Caco-2 (cell line): ENCODE results near the gene PVALEF. TPM values are rescaled to one million over a fixed set of nuclear protein-coding genes. Genes with fewer than 3 reads are reported as not detected.

ENCODE experiments used
- BruUV-seq: library from RNA; stranded (reverse); fragments of 400-500 nt; replicated peaks from 2 replicates; lab custom pipeline; 2021; lab: Mats Ljungman, UMichigan
- CTCF ChIA-PET: fragments of 300-600 bp; sonication (Branson Sonifier 250); formaldehyde crosslinking; loops from one replicate; lab custom pipeline; 2022; ENCODE audit warnings: antibody characterized with exemption; lab: Charles Lee
- POLR2A ChIA-PET: fragments of 300-600 bp; sonication (Branson Sonifier 250); formaldehyde crosslinking; loops from one replicate; lab custom pipeline; 2022; ENCODE audit warnings: antibody characterized with exemption; lab: Charles Lee
- DNase-seq, 2 experiments: peaks; one replicate each; pipeline versions ENCODE4 v3.0.0 to v3.0.0-alpha.2; 2020 to 2022
- H3K27me3 ChIP-seq: replicated peaks from 2 replicates; pipeline ENCODE4 v1.6.0; 2011; ENCODE audit warnings: low read length; ENCODE audit not compliant: control insufficient read depth, insufficient read depth
- H3K36me3 ChIP-seq: 2 replicates; pipeline ENCODE4 v1.5.1; 2011; ENCODE audit warnings: low read length; ENCODE audit not compliant: control insufficient read depth, insufficient read depth
- H3K4me1 ChIP-seq: fragments of 250-450 bp; sonication (Bioruptor Pico); 2 replicates; pipeline ENCODE4 v1.5.1; 2020; ENCODE audit warnings: mild to moderate bottlenecking
- H3K4me3 ChIP-seq: 2 replicates; pipeline ENCODE4 v1.5.1; 2011; ENCODE audit warnings: low read depth, mild to moderate bottlenecking, control low read depth, low read length
- H3K9me3 ChIP-seq: fragments of 250-450 bp; sonication (Bioruptor Pico); 2 replicates; pipeline ENCODE4 v1.5.1; 2020; ENCODE audit warnings: mild to moderate bottlenecking, moderate library complexity
- H3K27ac Mint-ChIP-seq: one replicate; pipeline ENCODE4 v1.8.0; 2022; ENCODE audit warnings: mixed read lengths; ENCODE audit not compliant: unreplicated experiment
- H3K27me3 Mint-ChIP-seq: one replicate; pipeline ENCODE4 v1.8.0; 2022; ENCODE audit warnings: mixed read lengths; ENCODE audit not compliant: insufficient read depth, unreplicated experiment
- H3K36me3 Mint-ChIP-seq: one replicate; pipeline ENCODE4 v1.8.0; 2022; ENCODE audit warnings: mild to moderate bottlenecking, mixed read lengths; ENCODE audit not compliant: insufficient read depth, unreplicated experiment
- H3K4me1 Mint-ChIP-seq: one replicate; pipeline ENCODE4 v1.8.0; 2022; ENCODE audit warnings: low read depth, mixed read lengths; ENCODE audit not compliant: unreplicated experiment
- H3K4me3 Mint-ChIP-seq: one replicate; pipeline ENCODE4 v1.8.0; 2022; ENCODE audit warnings: mild to moderate bottlenecking, moderate library complexity, mixed read lengths; ENCODE audit not compliant: unreplicated experiment
- H3K9me3 Mint-ChIP-seq: one replicate; pipeline ENCODE4 v1.8.0; 2022; ENCODE audit warnings: mixed read lengths; ENCODE audit not compliant: unreplicated experiment
- intact Hi-C: fragments of 100-400 bp; cut with micrococcal nuclease; formaldehyde crosslinking; loops from one replicate; pipeline ENCODE4 v1.10.0; 2022; ENCODE audit not compliant: unreplicated experiment
- total RNA-seq: library from RNA; stranded (reverse); gene quantifications from 2 replicates; pipeline ENCODE4 v1.2.3, GENCODE V29; 2022
- TF ChIP-seq, protein P1 (sequence below), 2 experiments: fragments of 200-600 bp in 1 of 2; IDR thresholded peaks; 1 replicate in 1 of 2; 2 replicates in 1 of 2; pipeline versions ENCODE4 v1.5.1 to v1.8.0; 2011 to 2022; ENCODE audit warnings: antibody characterized with exemption in 1 of 2, control low read depth in 1 of 2, inconsistent platforms in 1 of 2, low read depth in 1 of 2, low read length in 1 of 2, mild to moderate bottlenecking in 1 of 2, moderate library complexity in 1 of 2; ENCODE audit not compliant: insufficient read depth in 1 of 2, severe bottlenecking in 1 of 2, unreplicated experiment in 1 of 2

The PVALEF gene
- total RNA-seq, 1 experiment from 2014 or later, result not detected

DNA sequence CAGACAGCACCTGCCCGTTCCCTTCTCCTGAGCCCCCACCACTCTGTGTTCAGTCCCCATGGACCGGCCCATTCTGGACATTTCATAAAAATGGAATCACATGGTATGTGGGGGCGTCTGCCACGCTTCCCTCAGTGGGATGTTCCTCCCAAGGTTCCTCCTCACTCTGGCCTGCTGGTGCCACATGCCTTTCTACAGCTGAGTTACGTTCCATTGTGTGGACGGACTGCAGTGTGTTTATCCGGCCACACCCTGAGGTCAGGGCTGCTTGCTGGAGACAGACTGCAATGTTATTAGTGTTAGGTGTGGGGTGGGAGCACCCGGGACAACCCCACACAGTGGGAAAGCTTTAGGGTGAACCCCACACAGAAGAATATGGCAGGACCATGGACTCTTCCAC is 6.6 kb downstream of the PVALEF start:
- TF ChIP-seq, protein P1, sequence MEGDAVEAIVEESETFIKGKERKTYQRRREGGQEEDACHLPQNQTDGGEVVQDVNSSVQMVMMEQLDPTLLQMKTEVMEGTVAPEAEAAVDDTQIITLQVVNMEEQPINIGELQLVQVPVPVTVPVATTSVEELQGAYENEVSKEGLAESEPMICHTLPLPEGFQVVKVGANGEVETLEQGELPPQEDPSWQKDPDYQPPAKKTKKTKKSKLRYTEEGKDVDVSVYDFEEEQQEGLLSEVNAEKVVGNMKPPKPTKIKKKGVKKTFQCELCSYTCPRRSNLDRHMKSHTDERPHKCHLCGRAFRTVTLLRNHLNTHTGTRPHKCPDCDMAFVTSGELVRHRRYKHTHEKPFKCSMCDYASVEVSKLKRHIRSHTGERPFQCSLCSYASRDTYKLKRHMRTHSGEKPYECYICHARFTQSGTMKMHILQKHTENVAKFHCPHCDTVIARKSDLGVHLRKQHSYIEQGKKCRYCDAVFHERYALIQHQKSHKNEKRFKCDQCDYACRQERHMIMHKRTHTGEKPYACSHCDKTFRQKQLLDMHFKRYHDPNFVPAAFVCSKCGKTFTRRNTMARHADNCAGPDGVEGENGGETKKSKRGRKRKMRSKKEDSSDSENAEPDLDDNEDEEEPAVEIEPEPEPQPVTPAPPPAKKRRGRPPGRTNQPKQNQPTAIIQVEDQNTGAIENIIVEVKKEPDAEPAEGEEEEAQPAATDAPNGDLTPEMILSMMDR (IDR thresholded peaks at IDR 0.05; ENCODE audit: insufficient read depth in 1 of 2, low read depth in 1 of 2, low read length in 1 of 2, severe bottlenecking in 1 of 2, unreplicated experiment in 1 of 2), result no peak
- no peaks in the 10 kb centered on the region for H3K4me1 Mint-ChIP-seq
- Histone ChIP-seq H3K9me3 (peaks cover 12% of the 10 kb centered on the region), H3K36me3 (no peaks in the 10 kb centered on the region), H3K4me3 (no peak overlapping the region), H3K27me3 (no peaks in the 10 kb centered on the region), H3K4me1 (no peaks in the 10 kb centered on the region)
- no peaks in the 10 kb centered on the region for H3K9me3 Mint-ChIP-seq
- H3K4me3 Mint-ChIP-seq, result no peak overlapping the region
- no peak overlapping the region for H3K27ac Mint-ChIP-seq
- no peak for DNase-seq
- intact Hi-C loops, result no loop called here
- H3K36me3 Mint-ChIP-seq, result peaks cover 7% of the 10 kb centered on the region
- ChIA-PET POLR2A (no interaction called here), CTCF (no interaction called here)
- H3K27me3 Mint-ChIP-seq, result no peaks in the 10 kb centered on the region
- no TSS peak for BruUV-seq

DNA sequence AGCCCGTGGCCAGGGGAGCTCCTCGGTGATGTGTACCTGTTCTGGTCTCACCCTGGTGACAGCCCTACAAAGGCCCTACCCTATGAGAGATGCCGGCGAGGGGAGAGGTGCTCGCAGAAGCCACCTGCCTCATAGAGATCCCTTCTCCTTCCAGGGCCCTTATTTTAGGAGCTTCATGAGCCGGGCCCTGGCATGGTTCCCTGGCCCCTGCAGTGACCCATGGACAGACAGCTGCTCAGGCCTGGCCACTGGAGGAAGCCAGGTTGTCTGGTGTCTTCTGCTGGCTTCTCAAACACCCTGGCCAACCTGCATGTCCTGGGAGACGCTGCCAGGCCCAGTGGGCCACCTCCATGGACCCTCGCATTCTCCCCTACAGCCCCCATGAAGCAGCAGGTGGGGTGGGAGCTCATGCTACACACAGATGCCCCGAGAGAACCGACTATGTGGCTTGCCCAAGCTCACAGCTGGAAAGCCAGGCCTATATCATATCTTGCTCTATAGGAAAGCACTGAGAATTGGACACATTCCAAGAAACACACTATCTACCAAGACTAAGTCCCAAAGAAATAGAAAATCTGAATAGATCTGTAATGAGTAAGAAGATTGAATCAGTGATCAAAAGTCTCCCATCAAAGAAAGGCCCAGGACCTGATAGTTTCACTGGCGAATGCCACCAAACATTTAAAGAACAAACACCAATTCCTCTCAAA is 7.9 kb downstream of the PVALEF start:
- Mint-ChIP-seq H3K9me3 (no peaks in the 10 kb centered on the region), H3K27ac (no peak overlapping the region), H3K4me3 (no peak overlapping the region), H3K4me1 (no peaks in the 10 kb centered on the region), H3K27me3 (no peaks in the 10 kb centered on the region), H3K36me3 (no peaks in the 10 kb centered on the region)
- no peak overlapping the region for H3K4me3 ChIP-seq
- DNase-seq, result no peak
- intact Hi-C loops, result no loop called here
- H3K27me3 ChIP-seq, result no peaks in the 10 kb centered on the region
- no TSS peak for BruUV-seq
- peaks cover 12% of the 10 kb centered on the region for H3K9me3 ChIP-seq
- ChIA-PET POLR2A (interaction anchor here (0.6 kb wide), 1 partner anchor 267 kb away, joined by 3 read pairs; no protein-coding TSS in a partner anchor), CTCF (no interaction called here)
- TF ChIP-seq, protein P1 (IDR thresholded peaks at IDR 0.05; ENCODE audit: insufficient read depth in 1 of 2, low read depth in 1 of 2, low read length in 1 of 2, severe bottlenecking in 1 of 2, unreplicated experiment in 1 of 2), result no peak
- no peaks in the 10 kb centered on the region for H3K4me1 ChIP-seq
- H3K36me3 ChIP-seq, result no peaks in the 10 kb centered on the region

DNA sequence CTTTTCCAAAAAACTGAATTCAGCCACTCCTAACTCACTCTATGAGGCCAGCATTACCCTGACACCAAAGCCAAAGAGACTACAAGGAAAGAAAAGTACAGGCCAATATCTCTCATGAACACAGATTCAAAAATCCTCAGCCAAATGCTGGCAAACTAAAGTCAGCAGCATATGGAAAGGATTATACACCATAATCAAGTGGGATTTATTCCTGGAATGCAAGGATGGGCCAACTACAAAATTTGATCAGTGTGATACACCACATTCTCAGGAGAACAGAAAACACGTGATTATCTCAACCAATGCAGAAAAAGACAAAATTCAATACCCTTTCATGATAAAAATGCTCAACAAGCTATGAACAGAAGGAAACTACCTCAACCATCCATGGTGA is 8.5 kb downstream of the PVALEF start:
- no TSS peak for BruUV-seq
- Mint-ChIP-seq H3K36me3 (no peaks in the 10 kb centered on the region), H3K4me3 (no peak overlapping the region), H3K4me1 (no peaks in the 10 kb centered on the region), H3K27me3 (no peaks in the 10 kb centered on the region), H3K9me3 (no peaks in the 10 kb centered on the region), H3K27ac (no peak overlapping the region)
- no peaks in the 10 kb centered on the region for H3K27me3 ChIP-seq
- TF ChIP-seq, protein P1 (IDR thresholded peaks at IDR 0.05; ENCODE audit: insufficient read depth in 1 of 2, low read depth in 1 of 2, low read length in 1 of 2, severe bottlenecking in 1 of 2, unreplicated experiment in 1 of 2), result no peak
- intact Hi-C loops, result no loop called here
- no peaks in the 10 kb centered on the region for H3K4me1 ChIP-seq
- H3K9me3 ChIP-seq, result peaks cover 12% of the 10 kb centered on the region
- CTCF ChIA-PET, result no interaction called here
- no peak for DNase-seq
- H3K36me3 ChIP-seq, result no peaks in the 10 kb centered on the region
- H3K4me3 ChIP-seq, result no peak overlapping the region
- POLR2A ChIA-PET, result interaction anchor here (0.6 kb wide), 1 partner anchor 31 kb away, joined by 3 read pairs; no protein-coding TSS in a partner anchor
